Nephron progenitor cell (in vitro differentiated cells): ENCODE data around the gene GALNT14.

ENCODE experiments used
- DNase-seq: peaks from one replicate; pipeline ENCODE4 v3.0.0; 2021
- H3K27ac Mint-ChIP-seq: 2 replicates; pipeline ENCODE4 v1.8.0; 2021; ENCODE audit warnings: mild to moderate bottlenecking, moderate library complexity, mixed read lengths
- H3K27me3 Mint-ChIP-seq: 2 replicates; pipeline ENCODE4 v1.8.0; 2021; ENCODE audit warnings: mild to moderate bottlenecking, low read depth, mixed read lengths; ENCODE audit not compliant: poor library complexity
- H3K36me3 Mint-ChIP-seq: 2 replicates; pipeline ENCODE4 v1.8.0; 2021; ENCODE audit warnings: low read depth, mixed read lengths
- H3K4me1 Mint-ChIP-seq: 2 replicates; pipeline ENCODE4 v1.8.0; 2021; ENCODE audit warnings: mixed read lengths
- H3K4me3 Mint-ChIP-seq: 2 replicates; pipeline ENCODE4 v1.8.0; 2021; ENCODE audit warnings: mild to moderate bottlenecking, moderate library complexity, mixed read lengths
- H3K9me3 Mint-ChIP-seq: 2 replicates; pipeline ENCODE4 v1.8.0; 2021; ENCODE audit warnings: mild to moderate bottlenecking, moderate library complexity, mixed read lengths
- CTCF ChIP-seq: fragments of 200-600 bp; sonication (generic); IDR thresholded peaks from 2 replicates; pipeline ENCODE4 v1.5.0; 2021; ENCODE audit warnings: antibody characterized with exemption

GALNT14 gene

DNA sequence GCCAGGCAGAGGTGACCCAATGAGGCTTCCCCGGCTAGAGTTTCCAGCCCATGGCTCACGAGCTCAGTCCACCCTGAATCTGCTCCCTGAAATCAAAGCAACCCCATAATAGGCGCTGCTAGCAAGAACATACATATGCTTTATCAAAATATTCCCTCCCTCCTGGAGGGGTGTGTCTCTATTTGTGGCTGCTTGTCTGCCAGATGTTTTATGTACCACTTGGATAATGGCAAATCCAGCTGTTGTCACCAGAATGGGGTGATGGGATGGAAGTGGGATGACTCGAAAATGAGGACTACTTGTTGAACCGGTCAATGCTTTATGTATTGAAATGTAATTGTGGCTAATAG, 152.0 kb downstream of the GALNT14 start:
- Mint-ChIP-seq H3K9me3 (no peaks in the 10 kb centered on the region), H3K27me3 (peaks cover 41% of the 10 kb centered on the region), H3K27ac (no peak overlapping the region), H3K36me3 (no peaks in the 10 kb centered on the region), H3K4me1 (peaks cover 46% of the 10 kb centered on the region), H3K4me3 (no peak overlapping the region)
- no peak for DNase-seq
- no peak for TF ChIP-seq CTCF

DNA sequence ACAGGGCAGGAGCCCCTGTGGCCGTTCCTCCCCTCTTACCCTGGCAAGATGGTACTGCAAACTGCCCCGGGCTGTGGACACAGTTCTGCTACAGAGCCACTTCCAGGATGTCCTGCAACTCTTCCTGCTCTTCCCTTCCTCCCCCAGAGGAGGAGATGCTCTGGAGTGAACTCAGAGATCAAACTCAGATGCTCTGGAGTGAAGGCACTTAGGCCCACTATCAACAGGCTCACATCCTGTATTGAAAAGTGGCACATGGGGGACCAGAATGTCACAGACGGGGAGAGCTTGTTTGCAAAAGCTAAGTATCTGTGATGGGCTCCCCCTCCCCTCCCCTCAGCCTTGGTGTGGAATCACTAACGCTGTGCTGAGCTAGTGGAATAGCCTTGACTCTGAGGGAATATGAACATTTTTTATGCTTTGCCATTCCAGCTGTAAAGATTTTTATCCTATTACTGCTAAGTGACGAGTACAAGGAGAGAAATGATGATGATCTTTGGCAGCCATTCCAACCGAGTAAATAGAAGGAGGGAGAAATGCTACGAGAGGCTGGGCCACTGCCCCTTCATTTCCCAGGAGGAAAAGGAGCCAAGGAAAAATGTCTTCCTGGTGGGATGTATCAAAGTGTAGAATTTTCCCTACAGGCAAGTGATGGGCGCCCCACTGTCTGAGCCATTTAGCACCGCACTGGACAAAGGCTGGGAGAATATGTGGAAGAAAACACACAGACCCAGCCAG, 152.6 kb downstream of the GALNT14 start:
- DNase-seq: no peak
- Mint-ChIP-seq H3K4me3 (no peak overlapping the region), H3K9me3 (no peaks in the 10 kb centered on the region), H3K4me1 (peaks cover 47% of the 10 kb centered on the region), H3K36me3 (no peaks in the 10 kb centered on the region), H3K27me3 (peaks cover 40% of the 10 kb centered on the region), H3K27ac (no peak overlapping the region)
- TF ChIP-seq CTCF: no peak

DNA sequence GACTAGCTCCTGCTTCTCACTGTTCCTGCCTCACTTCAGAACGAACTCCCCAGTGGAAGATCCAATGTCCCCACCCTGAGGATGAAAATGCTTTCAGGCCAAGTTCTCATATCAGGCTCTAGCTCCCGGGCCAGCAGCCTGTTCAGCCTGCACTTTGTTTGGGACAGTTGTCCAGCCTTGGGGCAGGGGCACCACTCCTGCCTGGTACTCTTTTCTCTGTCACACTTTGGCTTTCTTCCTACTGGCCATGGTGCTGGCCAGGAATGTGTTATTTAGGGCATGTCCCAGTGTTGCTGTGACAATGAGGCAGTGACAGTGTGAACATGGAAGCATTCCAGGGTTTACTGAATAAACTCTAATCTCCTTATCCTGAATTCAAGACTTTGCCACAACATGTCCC, 154.1 kb downstream of the GALNT14 start:
- H3K4me1 Mint-ChIP-seq: peaks cover 50% of the 10 kb centered on the region
- H3K27ac Mint-ChIP-seq: no peak overlapping the region
- no peak for DNase-seq
- H3K9me3 Mint-ChIP-seq: no peaks in the 10 kb centered on the region
- no peaks in the 10 kb centered on the region for H3K36me3 Mint-ChIP-seq
- H3K27me3 Mint-ChIP-seq: peaks cover 36% of the 10 kb centered on the region
- no peak overlapping the region for H3K4me3 Mint-ChIP-seq
- TF ChIP-seq CTCF: no peak

GRCh38 chr2:30981510-30981909, 156.7 kb downstream of the GALNT14 start:
- H3K36me3 Mint-ChIP-seq: no peaks in the 10 kb centered on the region
- no peaks in the 10 kb centered on the region for H3K9me3 Mint-ChIP-seq
- peak; percentile 15 for DNase-seq
- H3K4me3 Mint-ChIP-seq: no peak overlapping the region
- TF ChIP-seq CTCF: no peak
- peaks cover 32% of the 10 kb centered on the region for H3K27me3 Mint-ChIP-seq
- peak overlapping the region; percentile 91 for H3K27ac Mint-ChIP-seq
- H3K4me1 Mint-ChIP-seq: peaks cover 42% of the 10 kb centered on the region

DNA sequence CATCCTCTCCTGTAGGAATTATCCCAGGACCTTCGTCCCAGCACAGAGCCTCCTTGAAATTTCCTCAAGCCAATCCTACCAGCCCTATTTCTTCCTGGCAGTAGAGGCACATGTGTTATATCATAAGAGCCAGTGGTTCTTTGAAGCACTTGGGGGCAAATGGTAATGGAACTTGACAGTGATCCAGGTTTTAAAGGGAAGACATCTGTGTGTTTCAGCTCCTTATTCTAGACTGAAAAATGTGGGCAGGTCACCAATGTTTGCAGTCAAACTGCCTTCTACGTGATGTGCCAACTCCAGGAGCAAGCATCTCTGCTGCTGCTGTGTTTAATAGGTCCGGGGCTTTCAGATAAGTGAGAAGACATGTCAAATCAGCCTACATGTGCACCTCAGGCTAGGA, 157.1 kb downstream of the GALNT14 start:
- H3K27me3 Mint-ChIP-seq: peaks cover 32% of the 10 kb centered on the region
- no peak for TF ChIP-seq CTCF
- H3K36me3 Mint-ChIP-seq: no peaks in the 10 kb centered on the region
- DNase-seq: no peak
- peak overlapping the region; percentile 91 for H3K27ac Mint-ChIP-seq
- no peak overlapping the region for H3K4me3 Mint-ChIP-seq
- H3K9me3 Mint-ChIP-seq: no peaks in the 10 kb centered on the region
- peaks cover 42% of the 10 kb centered on the region for H3K4me1 Mint-ChIP-seq

DNA sequence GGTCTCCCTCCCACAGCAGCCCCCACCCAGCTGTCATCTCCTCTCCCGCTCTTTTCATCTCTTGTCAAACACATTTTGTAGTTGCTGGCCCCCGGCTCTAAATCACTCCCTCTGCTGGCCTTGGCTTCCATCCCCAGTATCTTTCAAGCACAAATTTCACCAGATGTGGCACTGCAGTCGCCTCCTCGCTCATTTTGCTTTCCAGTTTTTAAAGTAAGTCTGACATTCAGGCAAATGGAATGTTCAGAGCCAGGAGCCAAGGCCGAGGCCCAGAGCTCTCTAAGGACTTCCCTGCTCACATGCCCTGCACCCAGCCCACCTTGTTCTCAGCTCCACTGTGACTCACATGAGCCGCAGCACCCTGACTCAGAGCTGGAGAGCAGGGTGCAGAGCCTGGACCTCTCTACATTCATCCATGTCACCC, 158.4 kb downstream of the GALNT14 start:
- peaks cover 24% of the 10 kb centered on the region for H3K27me3 Mint-ChIP-seq
- H3K36me3 Mint-ChIP-seq: no peaks in the 10 kb centered on the region
- H3K27ac Mint-ChIP-seq: no peak overlapping the region
- no peak for DNase-seq
- no peaks in the 10 kb centered on the region for H3K9me3 Mint-ChIP-seq
- H3K4me1 Mint-ChIP-seq: peaks cover 33% of the 10 kb centered on the region
- H3K4me3 Mint-ChIP-seq: no peak overlapping the region
- no peak for TF ChIP-seq CTCF
